ENCODE measurements around the gene LYZL1. TPM values are rescaled to one million over a fixed set of nuclear protein-coding genes. Genes with fewer than 3 reads are reported as not detected.

Gene LYZL1
- total RNA-seq, 1 experiment from 2014 or later = not detected

GRCh38 chr10:29316308-29317026, 27.6 kb downstream of the LYZL1 start:
- H3K4me3 Mint-ChIP-seq = no peak overlapping the region
- Histone ChIP-seq H3K9ac (ENCODE audit: extremely low read depth, insufficient read length, low read length) (no peak overlapping the region), H3K23ac (ENCODE audit: insufficient read length, low read depth, low read length) (no peak overlapping the region), H2BK15ac (ENCODE audit: low read depth, low read length) (no peak overlapping the region), H4K91ac (ENCODE audit: insufficient read length, low read depth, low read length) (no peak overlapping the region), H3K27ac (ENCODE audit: insufficient read length, low read depth, low read length) (no peak overlapping the region), H3T11ph (ENCODE audit: low read length) (no peak overlapping the region), H3K23me2 (ENCODE audit: insufficient read length, low read depth, low read length, poor library complexity, severe bottlenecking) (no peaks in the 10 kb centered on the region), H3K18ac (ENCODE audit: insufficient read length, low read depth, low read length) (no peak overlapping the region), H3K4me2 (ENCODE audit: insufficient read depth, insufficient read length, low read length) (no peak overlapping the region), H2AK5ac (ENCODE audit: insufficient read length, low read length) (no peak overlapping the region), H3K9me3 (ENCODE audit: control insufficient read depth, low read depth, low read length) (no peaks in the 10 kb centered on the region), H4K5ac (ENCODE audit: insufficient read length, low read depth, low read length) (no peak overlapping the region), H3K4me1 (ENCODE audit: insufficient read depth, low read length) (no peaks in the 10 kb centered on the region), H2BK120ac (ENCODE audit: low read depth, low read length, poor library complexity, severe bottlenecking) (no peak overlapping the region), H3K4ac (ENCODE audit: low read depth, low read length) (no peak overlapping the region), H2BK12ac (ENCODE audit: insufficient read length, low read depth, low read length) (no peak overlapping the region), H3K14ac (ENCODE audit: insufficient read depth, low read length) (no peak overlapping the region), H3K79me1 (ENCODE audit: insufficient read depth, low read depth, low read length, poor library complexity, severe bottlenecking) (no peaks in the 10 kb centered on the region), H3K56ac (ENCODE audit: insufficient read length, low read depth, low read length) (no peak overlapping the region), H2AFZ (ENCODE audit: low read length) (no peak overlapping the region), H2BK5ac (ENCODE audit: insufficient read length, low read length) (no peak overlapping the region), H4K20me1 (ENCODE audit: control insufficient read depth, insufficient read depth, insufficient read length) (no peaks in the 10 kb centered on the region), H3K79me2 (ENCODE audit: insufficient read depth, low read length) (no peaks in the 10 kb centered on the region), H4K8ac (replicated peaks; ENCODE audit: insufficient read length, low read depth, low read length) (no peak overlapping the region), H2BK20ac (ENCODE audit: low read depth, low read length, poor library complexity, severe bottlenecking) (no peak overlapping the region), H3K27me3 (ENCODE audit: insufficient read depth, low read length) (no peaks in the 10 kb centered on the region)
- H3K4me1 Mint-ChIP-seq = peaks cover 10 to 13% of the 10 kb centered on the region in 2 experiments
- no peaks in the 10 kb centered on the region; a peak in 1 of 7 replicates for H3K36me3 Mint-ChIP-seq (ENCODE audit: insufficient read depth in 1 of 3, low read depth in 3 of 3)
- no peak for TF ChIP-seq CTCF (conservative IDR thresholded peaks at IDR 0.05)
- H3K9me3 Mint-ChIP-seq = no peaks in the 10 kb centered on the region
- H3K27me3 Mint-ChIP-seq (ENCODE audit: low read depth) = peaks cover 8% of the 10 kb centered on the region; the same call in 1 of the 2 replicates
- DNase-seq = no peak
- no peak overlapping the region for H3K27ac Mint-ChIP-seq
- WGBS (ENCODE audit: extremely low coverage, insufficient read length, low lambda C conversion rate) = no CpG with 5 or more reads among the region's 8 CpGs

Data from H9 (cell line).